ENCODE measurements around the gene IMMP2L.
A peak's percentile ranks its signal among the peaks of the same experiment; 100 is the strongest.

IMMP2L gene

DNA sequence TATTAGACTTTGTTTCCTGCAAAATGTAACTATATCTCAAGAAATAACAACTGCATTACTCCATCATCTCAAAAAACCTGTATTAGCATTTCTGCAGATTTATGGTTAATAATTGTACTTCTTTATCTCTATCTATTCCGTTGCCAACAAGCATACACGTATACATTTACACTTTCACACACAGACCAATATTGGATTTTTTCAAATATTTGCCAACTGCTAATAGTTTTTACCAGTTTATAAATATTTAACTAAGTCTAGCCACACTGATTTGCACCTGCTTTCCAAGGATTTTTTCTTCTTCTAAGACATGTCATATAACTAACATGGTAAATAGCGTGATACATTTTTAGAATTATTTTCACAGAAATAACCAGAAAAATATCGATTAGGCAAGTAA lies 459.2 kb downstream of the IMMP2L start:
- no peak for TF ChIP-seq EZH2phosphoT487 (conservative IDR thresholded peaks at IDR 0.05; ENCODE audit: low read length)
- TF ChIP-seq, protein P1, sequence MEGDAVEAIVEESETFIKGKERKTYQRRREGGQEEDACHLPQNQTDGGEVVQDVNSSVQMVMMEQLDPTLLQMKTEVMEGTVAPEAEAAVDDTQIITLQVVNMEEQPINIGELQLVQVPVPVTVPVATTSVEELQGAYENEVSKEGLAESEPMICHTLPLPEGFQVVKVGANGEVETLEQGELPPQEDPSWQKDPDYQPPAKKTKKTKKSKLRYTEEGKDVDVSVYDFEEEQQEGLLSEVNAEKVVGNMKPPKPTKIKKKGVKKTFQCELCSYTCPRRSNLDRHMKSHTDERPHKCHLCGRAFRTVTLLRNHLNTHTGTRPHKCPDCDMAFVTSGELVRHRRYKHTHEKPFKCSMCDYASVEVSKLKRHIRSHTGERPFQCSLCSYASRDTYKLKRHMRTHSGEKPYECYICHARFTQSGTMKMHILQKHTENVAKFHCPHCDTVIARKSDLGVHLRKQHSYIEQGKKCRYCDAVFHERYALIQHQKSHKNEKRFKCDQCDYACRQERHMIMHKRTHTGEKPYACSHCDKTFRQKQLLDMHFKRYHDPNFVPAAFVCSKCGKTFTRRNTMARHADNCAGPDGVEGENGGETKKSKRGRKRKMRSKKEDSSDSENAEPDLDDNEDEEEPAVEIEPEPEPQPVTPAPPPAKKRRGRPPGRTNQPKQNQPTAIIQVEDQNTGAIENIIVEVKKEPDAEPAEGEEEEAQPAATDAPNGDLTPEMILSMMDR (IDR thresholded peaks at IDR 0.05; ENCODE audit: insufficient read depth, low read length, poor library complexity, severe bottlenecking), result no peak

DNA sequence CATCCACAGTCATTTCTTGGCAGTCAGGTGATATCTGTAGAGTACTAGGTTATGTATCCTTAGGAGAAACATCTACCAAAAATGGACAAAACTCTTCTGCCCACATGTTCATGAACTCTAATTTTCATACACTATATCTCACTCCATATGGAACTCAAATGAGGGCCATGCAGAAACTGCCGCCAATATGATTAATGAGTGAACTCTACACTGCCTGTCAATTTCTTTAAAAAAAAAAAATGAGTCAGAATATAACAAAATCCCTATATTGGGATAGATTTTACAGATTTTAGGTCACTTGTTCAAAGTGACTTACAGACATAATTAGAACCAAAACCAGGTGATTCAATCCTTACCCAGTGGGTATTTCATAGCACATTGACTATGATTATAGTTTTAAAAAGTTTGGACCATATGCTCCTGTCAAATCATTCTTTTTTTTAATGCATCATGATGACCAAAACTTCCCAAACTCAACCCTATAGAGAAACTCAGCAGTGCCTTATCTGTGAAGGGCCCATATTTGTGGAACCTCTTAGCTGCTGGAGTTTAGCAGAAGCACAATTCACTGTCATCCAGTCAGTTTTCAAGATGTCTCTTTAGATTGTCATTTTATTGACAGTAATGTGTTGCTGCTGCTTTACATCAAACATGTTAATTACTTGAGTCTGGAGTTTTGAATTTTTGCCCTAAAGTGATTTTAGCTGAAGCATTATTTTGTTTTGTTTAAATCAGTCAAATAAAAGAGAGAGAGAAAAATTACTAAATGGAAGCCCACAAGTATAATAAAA lies 460.2 kb downstream of the IMMP2L start:
- Histone ChIP-seq H3F3A (ENCODE audit: insufficient read depth) (peaks cover 40% of the 10 kb centered on the region), H3K27me3 (ENCODE audit: low read length) (no peaks in the 10 kb centered on the region), H3K4me2 (ENCODE audit: low read depth, low read length, poor library complexity, severe bottlenecking) (peak overlapping the region; percentile 60), H3K9me3 (ENCODE audit: insufficient read depth, low read length) (no peaks in the 10 kb centered on the region), H3K36me3 (ENCODE audit: low read length) (peaks cover 47% of the 10 kb centered on the region), H2AFZ (ENCODE audit: low read depth, low read length, severe bottlenecking) (no peak overlapping the region), H3K79me2 (ENCODE audit: insufficient read depth, low read length) (peaks cover 78% of the 10 kb centered on the region), H3K9ac (ENCODE audit: low read length) (no peak overlapping the region), H3K9me2 (replicated peaks; ENCODE audit: insufficient read depth, low read length) (no peaks in the 10 kb centered on the region), H3K4me3 (ENCODE audit: insufficient read depth, low read length, poor library complexity, severe bottlenecking) (no peak overlapping the region), H4K20me1 (ENCODE audit: low read depth, low read length) (no peaks in the 10 kb centered on the region), H3K27ac (ENCODE audit: low read depth, low read length) (no peak overlapping the region)
- TF ChIP-seq EZH2phosphoT487 (conservative IDR thresholded peaks at IDR 0.05; ENCODE audit: low read length), result no peak
- TF ChIP-seq, protein P1 (IDR thresholded peaks at IDR 0.05; ENCODE audit: insufficient read depth, low read length, poor library complexity, severe bottlenecking), result no peak

More for the DNA sequence above, 459.2 kb downstream of the IMMP2L start:
- Histone ChIP-seq H3K9ac (ENCODE audit: low read length) (no peak overlapping the region), H3K9me3 (ENCODE audit: insufficient read depth, low read length) (no peaks in the 10 kb centered on the region), H3K27ac (ENCODE audit: low read depth, low read length) (peak overlapping the region; percentile 67; the same call in 1 of the 2 replicates), H3K79me2 (ENCODE audit: insufficient read depth, low read length) (peaks cover 67% of the 10 kb centered on the region), H3K27me3 (ENCODE audit: low read length) (no peaks in the 10 kb centered on the region), H3K9me2 (replicated peaks; ENCODE audit: insufficient read depth, low read length) (no peaks in the 10 kb centered on the region), H3K4me3 (ENCODE audit: insufficient read depth, low read length, poor library complexity, severe bottlenecking) (peak overlapping the region; percentile 31), H2AFZ (ENCODE audit: low read depth, low read length, severe bottlenecking) (no peak overlapping the region), H3K4me2 (ENCODE audit: low read depth, low read length, poor library complexity, severe bottlenecking) (peak overlapping the region; percentile 60), H3F3A (ENCODE audit: insufficient read depth) (peaks cover 34% of the 10 kb centered on the region), H4K20me1 (ENCODE audit: low read depth, low read length) (no peaks in the 10 kb centered on the region), H3K36me3 (ENCODE audit: low read length) (peaks cover 39% of the 10 kb centered on the region)

DNA sequence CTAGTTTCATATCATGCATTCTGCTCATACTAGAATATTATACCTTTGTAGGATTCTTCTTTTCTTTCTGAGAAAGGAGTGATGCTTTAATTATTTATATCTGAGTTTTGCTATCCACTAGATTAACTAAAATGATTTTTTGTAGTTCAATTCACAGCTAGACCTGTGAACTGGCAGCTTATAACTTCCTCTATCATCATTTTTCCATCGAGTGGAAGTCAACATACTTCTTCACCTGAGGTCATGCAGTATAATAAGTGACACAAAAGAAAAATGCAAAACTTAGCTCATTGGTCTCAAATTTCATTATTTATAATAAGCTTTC lies 463.4 kb downstream of the IMMP2L start:
- H4K20me1 ChIP-seq (ENCODE audit: low read depth, low read length), result no peaks in the 10 kb centered on the region
- no peaks in the 10 kb centered on the region for H3K9me3 ChIP-seq (ENCODE audit: insufficient read depth, low read length)
- no peak for TF ChIP-seq EZH2phosphoT487 (conservative IDR thresholded peaks at IDR 0.05; ENCODE audit: low read length)
- TF ChIP-seq, protein P1 (IDR thresholded peaks at IDR 0.05; ENCODE audit: insufficient read depth, low read length, poor library complexity, severe bottlenecking), result no peak
- peaks cover 31% of the 10 kb centered on the region; the same call in 1 of the 2 replicates for H3F3A ChIP-seq (ENCODE audit: insufficient read depth)
- H3K9me2 ChIP-seq (replicated peaks; ENCODE audit: insufficient read depth, low read length), result no peaks in the 10 kb centered on the region
- no peak overlapping the region for H2AFZ ChIP-seq (ENCODE audit: low read depth, low read length, severe bottlenecking)
- H3K27ac ChIP-seq (ENCODE audit: low read depth, low read length), result peak overlapping the region; percentile 68; the same call in 1 of the 2 replicates
- 0 out of 2 replicates have a peak overlapping the region, but pooled peaks have one; percentile 10 for H3K9ac ChIP-seq (ENCODE audit: low read length)
- no peak overlapping the region for H3K4me3 ChIP-seq (ENCODE audit: insufficient read depth, low read length, poor library complexity, severe bottlenecking)
- H3K4me2 ChIP-seq (ENCODE audit: low read depth, low read length, poor library complexity, severe bottlenecking), result peak overlapping the region; percentile 79
- no peaks in the 10 kb centered on the region for H3K27me3 ChIP-seq (ENCODE audit: low read length)
- peaks cover 89% of the 10 kb centered on the region for H3K79me2 ChIP-seq (ENCODE audit: insufficient read depth, low read length)
- H3K36me3 ChIP-seq (ENCODE audit: low read length), result peaks cover 44% of the 10 kb centered on the region

All from SU-DHL-6 (cell line).